ENCODE measurements around the gene LPAR5.

GRCh38 chr12:6626654-6627283, 9.0 kb downstream of the LPAR5 start:
- TF ChIP-seq CTCF (IDR thresholded peaks at IDR 0.05) (no peak), POLR2AphosphoS5 (IDR thresholded peaks at IDR 0.05; ENCODE audit: low read depth, low read length) (no peak), REST (IDR thresholded peaks at IDR 0.05; ENCODE audit: insufficient read depth in 1 of 2, low read depth in 2 of 2, low read length in 1 of 2) (no peak), SIN3A (IDR thresholded peaks at IDR 0.05; ENCODE audit: borderline replicate concordance, insufficient read depth, low read depth, low read length) (no peak), TCF7L2 (IDR thresholded peaks at IDR 0.05; ENCODE audit: low read depth, low read length) (no peak)
